ENCODE data around the gene PIEZO1. TPM values are rescaled to one million over a fixed set of nuclear protein-coding genes. Genes with fewer than 3 reads are reported as not detected.

The PIEZO1 gene
- total and polyA plus RNA-seq, 9 of the 15 experiments (the other 6 are each of a cell fraction or from before 2014, with no cell fraction given), result 3.6 to 432 (median 131) TPM

DNA sequence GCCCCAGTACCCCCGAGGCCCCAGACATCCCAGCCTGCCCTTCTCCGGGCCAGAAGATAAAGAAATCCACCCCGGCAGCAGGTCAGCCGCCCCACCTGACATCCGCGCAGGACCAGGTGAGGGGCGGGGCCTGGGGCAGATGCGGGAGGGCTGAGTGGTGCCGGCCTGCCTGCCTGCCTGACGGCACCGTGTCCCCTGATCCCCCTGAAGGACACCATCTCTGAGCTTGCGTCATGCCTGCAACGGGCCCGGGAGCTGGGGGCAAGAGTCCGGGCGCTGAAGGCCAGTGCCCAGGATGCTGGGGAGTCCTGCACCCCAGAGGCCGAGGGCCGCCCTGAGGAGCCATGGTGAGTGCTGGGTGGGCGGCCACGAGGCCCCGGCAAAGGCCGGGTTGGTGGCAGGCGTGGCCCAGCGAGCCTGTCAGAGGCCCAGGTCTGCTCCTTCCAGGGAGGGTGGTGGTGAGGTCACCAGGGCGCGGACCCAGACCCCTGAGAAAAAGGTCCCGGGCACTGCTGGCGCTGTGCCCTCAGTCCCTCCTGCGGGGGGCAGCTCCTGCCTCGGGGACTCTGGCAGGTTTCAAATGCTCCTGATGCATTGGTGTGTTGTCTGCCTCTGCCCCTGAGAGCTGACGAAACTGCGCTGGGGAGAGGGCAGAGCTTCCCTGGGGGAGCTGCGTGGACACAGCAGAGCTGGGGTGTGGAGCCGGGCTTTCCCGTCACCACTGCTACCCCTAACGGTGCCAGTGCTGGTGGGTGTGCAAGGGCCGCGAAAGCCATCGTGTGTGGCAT is 19.7 kb upstream of the PIEZO1 start (continued):
- TF ChIP-seq, protein P1, sequence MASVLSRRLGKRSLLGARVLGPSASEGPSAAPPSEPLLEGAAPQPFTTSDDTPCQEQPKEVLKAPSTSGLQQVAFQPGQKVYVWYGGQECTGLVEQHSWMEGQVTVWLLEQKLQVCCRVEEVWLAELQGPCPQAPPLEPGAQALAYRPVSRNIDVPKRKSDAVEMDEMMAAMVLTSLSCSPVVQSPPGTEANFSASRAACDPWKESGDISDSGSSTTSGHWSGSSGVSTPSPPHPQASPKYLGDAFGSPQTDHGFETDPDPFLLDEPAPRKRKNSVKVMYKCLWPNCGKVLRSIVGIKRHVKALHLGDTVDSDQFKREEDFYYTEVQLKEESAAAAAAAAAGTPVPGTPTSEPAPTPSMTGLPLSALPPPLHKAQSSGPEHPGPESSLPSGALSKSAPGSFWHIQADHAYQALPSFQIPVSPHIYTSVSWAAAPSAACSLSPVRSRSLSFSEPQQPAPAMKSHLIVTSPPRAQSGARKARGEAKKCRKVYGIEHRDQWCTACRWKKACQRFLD (CRISPR knock-in tag; IDR thresholded peaks at IDR 0.05), result no peak
- no peak for TF ChIP-seq RFX7 (CRISPR knock-in tag; IDR thresholded peaks at IDR 0.05)
- TF ChIP-seq MTA3 (IDR thresholded peaks at IDR 0.05; ENCODE audit: borderline replicate concordance), result 0 out of 2 replicates have a peak, but pooled peaks have one; percentile 18
- no peak for TF ChIP-seq FOXM1 (IDR thresholded peaks at IDR 0.05; ENCODE audit: low read depth)
- TF ChIP-seq FOXM1 (CRISPR knock-in tag; IDR thresholded peaks at IDR 0.05; ENCODE audit: low read depth), result 0 out of 2 replicates have a peak, but pooled peaks have one; percentile 47
- no peak for TF ChIP-seq IRF1 (CRISPR knock-in tag; IDR thresholded peaks at IDR 0.05; ENCODE audit: borderline replicate concordance)
- TF ChIP-seq MAFF (IDR thresholded peaks at IDR 0.05; ENCODE audit: low read length), result no peak
- TF ChIP-seq RBM22 (IDR thresholded peaks at IDR 0.05; ENCODE audit: low read depth, low read length, poor library complexity, severe bottlenecking), result peak; percentile 21
- no peak for TF ChIP-seq POLR2AphosphoS2 (IDR thresholded peaks at IDR 0.05; ENCODE audit: low read length)
- TF ChIP-seq FOXA1 (IDR thresholded peaks at IDR 0.05; ENCODE audit: borderline replicate concordance), result no peak
- no peak for TF ChIP-seq GATAD2A (IDR thresholded peaks at IDR 0.05)
- TF ChIP-seq PCBP1 (IDR thresholded peaks at IDR 0.05; ENCODE audit: low read depth, low read length, poor library complexity, severe bottlenecking), result peak; percentile 74
- no peak for TF ChIP-seq ZNF764 (CRISPR knock-in tag; IDR thresholded peaks at IDR 0.05; ENCODE audit: low read depth)
- no peak for TF ChIP-seq ZNF609 (CRISPR knock-in tag; IDR thresholded peaks at IDR 0.05; ENCODE audit: borderline replicate concordance)
- TF ChIP-seq PURB (CRISPR knock-in tag; IDR thresholded peaks at IDR 0.05; ENCODE audit: low read depth), result no peak
- TF ChIP-seq NR3C1 (CRISPR knock-in tag; IDR thresholded peaks at IDR 0.05), result no peak
- no peak for TF ChIP-seq GATAD2B (IDR thresholded peaks at IDR 0.05; ENCODE audit: borderline replicate concordance)
- no peak for TF ChIP-seq TAF7 (tag; IDR thresholded peaks at IDR 0.05)
- no peak for TF ChIP-seq CBX3 (IDR thresholded peaks at IDR 0.05; ENCODE audit: borderline replicate concordance in 1 of 2, low read length in 2 of 2)
- no peak for TF ChIP-seq ZNF174 (CRISPR knock-in tag; IDR thresholded peaks at IDR 0.05)
